H9 (cell line): Measurements from ENCODE around the gene SUPT20H. TPM values are rescaled to one million over a fixed set of nuclear protein-coding genes. Genes with fewer than 3 reads are reported as not detected.

Experiments used
- DNase-seq: peaks from one replicate; pipeline ENCODE4 v3.0.0-alpha.2; 2017
- H2AFZ ChIP-seq: one replicate; pipeline ENCODE4 v1.6.1; 2013; ENCODE audit warnings: mild to moderate bottlenecking, low read length, control low read depth, moderate library complexity
- H2AK5ac ChIP-seq: 2 replicates; pipeline ENCODE4 v1.6.1; 2013; ENCODE audit warnings: low read length, control low read depth, mixed read lengths; ENCODE audit not compliant: insufficient read length
- H2BK120ac ChIP-seq: one replicate; pipeline ENCODE4 v1.6.1; 2013; ENCODE audit warnings: low read depth, mild to moderate bottlenecking, low read length, control low read depth, inconsistent platforms; ENCODE audit not compliant: poor library complexity, severe bottlenecking
- H2BK12ac ChIP-seq: 2 replicates; pipeline ENCODE4 v1.6.1; 2013; ENCODE audit warnings: low read length, control low read depth, mixed read lengths, low read depth; ENCODE audit not compliant: insufficient read length
- H2BK15ac ChIP-seq: 2 replicates; pipeline ENCODE4 v1.6.1; 2013; ENCODE audit warnings: low read depth, low read length, control low read depth
- H2BK20ac ChIP-seq: one replicate; pipeline ENCODE4 v1.6.1; 2013; ENCODE audit warnings: low read depth, mild to moderate bottlenecking, low read length, control low read depth, inconsistent platforms; ENCODE audit not compliant: poor library complexity, severe bottlenecking
- H2BK5ac ChIP-seq: 2 replicates; pipeline ENCODE4 v1.6.1; 2013; ENCODE audit warnings: low read length, control low read depth, mixed read lengths; ENCODE audit not compliant: insufficient read length
- H3K14ac ChIP-seq: 2 replicates; pipeline ENCODE4 v1.6.1; 2013; ENCODE audit warnings: low read length, control low read depth; ENCODE audit not compliant: insufficient read depth
- H3K18ac ChIP-seq: 2 replicates; pipeline ENCODE4 v1.6.1; 2013; ENCODE audit warnings: low read depth, mild to moderate bottlenecking, mixed read lengths, low read length, control low read depth; ENCODE audit not compliant: insufficient read length
- H3K23ac ChIP-seq: 2 replicates; pipeline ENCODE4 v1.6.1; 2013; ENCODE audit warnings: low read length, control low read depth, mixed read lengths, low read depth; ENCODE audit not compliant: insufficient read length
- H3K23me2 ChIP-seq: 2 replicates; pipeline ENCODE4 v1.6.1; 2013; ENCODE audit warnings: low read depth, mild to moderate bottlenecking, mixed read lengths, low read length, control low read depth; ENCODE audit not compliant: insufficient read length, poor library complexity, severe bottlenecking
- H3K27ac ChIP-seq: 2 replicates; pipeline ENCODE4 v1.5.1; 2013; ENCODE audit warnings: low read length, control low read depth, mixed read lengths, low read depth; ENCODE audit not compliant: insufficient read length
- H3K27me3 ChIP-seq: 2 replicates; pipeline ENCODE4 v1.6.1; 2013; ENCODE audit warnings: low read length, control low read depth, inconsistent platforms; ENCODE audit not compliant: insufficient read depth
- H3K4ac ChIP-seq: 2 replicates; pipeline ENCODE4 v1.6.1; 2013; ENCODE audit warnings: low read depth, mild to moderate bottlenecking, control low read depth, inconsistent platforms, low read length, moderate library complexity
- H3K4me1 ChIP-seq: 2 replicates; pipeline ENCODE4 v1.6.1; 2013; ENCODE audit warnings: low read length, control low read depth, inconsistent platforms; ENCODE audit not compliant: insufficient read depth
- H3K4me2 ChIP-seq: 2 replicates; pipeline ENCODE4 v1.6.1; 2013; ENCODE audit warnings: low read length, control low read depth, mixed read lengths; ENCODE audit not compliant: insufficient read length, insufficient read depth
- H3K56ac ChIP-seq: 2 replicates; pipeline ENCODE4 v1.6.1; 2013; ENCODE audit warnings: low read depth, mild to moderate bottlenecking, mixed read lengths, low read length, control low read depth; ENCODE audit not compliant: insufficient read length
- H3K79me1 ChIP-seq: 2 replicates; pipeline ENCODE4 v1.6.1; 2013; ENCODE audit warnings: low read depth, mild to moderate bottlenecking, moderate library complexity, low read length, control low read depth, inconsistent platforms; ENCODE audit not compliant: insufficient read depth, poor library complexity, severe bottlenecking
- H3K79me2 ChIP-seq: 2 replicates; pipeline ENCODE4 v1.6.1; 2013; ENCODE audit warnings: low read length, control low read depth, inconsistent platforms; ENCODE audit not compliant: insufficient read depth
- H3K9ac ChIP-seq: 2 replicates; pipeline ENCODE4 v1.6.1; 2013; ENCODE audit warnings: low read length, control low read depth, mixed read lengths; ENCODE audit not compliant: insufficient read length; ENCODE audit errors: extremely low read depth
- H3K9me3 ChIP-seq: one replicate; pipeline ENCODE4 v1.6.1; 2013; ENCODE audit warnings: low read depth, low read length, inconsistent platforms; ENCODE audit not compliant: control insufficient read depth
- H3T11ph ChIP-seq: one replicate; pipeline ENCODE4 v1.6.1; 2013; ENCODE audit warnings: mild to moderate bottlenecking, low read length, control low read depth, inconsistent platforms
- H4K20me1 ChIP-seq: one replicate; pipeline ENCODE4 v1.6.1; 2013; ENCODE audit not compliant: control insufficient read depth, insufficient read length, insufficient read depth
- H4K5ac ChIP-seq: 2 replicates; pipeline ENCODE4 v1.6.1; 2013; ENCODE audit warnings: low read depth, mild to moderate bottlenecking, mixed read lengths, low read length, control low read depth; ENCODE audit not compliant: insufficient read length
- H4K8ac ChIP-seq: replicated peaks from 2 replicates; pipeline ENCODE4 v1.6.1; 2013; ENCODE audit warnings: low read length, control low read depth, mixed read lengths, low read depth; ENCODE audit not compliant: insufficient read length
- H4K91ac ChIP-seq: 2 replicates; pipeline ENCODE4 v1.6.1; 2013; ENCODE audit warnings: low read depth, mild to moderate bottlenecking, moderate library complexity, mixed read lengths, low read length, control low read depth; ENCODE audit not compliant: insufficient read length
- H3K27ac Mint-ChIP-seq, 3 experiments: 2 replicates in 2 of 3; 3 replicates in 1 of 3; pipeline ENCODE4 v1.8.0; 2020 to 2021; ENCODE audit warnings: mixed read lengths in 3 of 3, mild to moderate bottlenecking in 1 of 3, moderate library complexity in 1 of 3
- H3K27me3 Mint-ChIP-seq: 2 replicates; pipeline ENCODE4 v1.8.0; 2021; ENCODE audit warnings: low read depth, mild to moderate bottlenecking, moderate library complexity, mixed read lengths
- H3K36me3 Mint-ChIP-seq, 3 experiments: 2 replicates in 2 of 3; 3 replicates in 1 of 3; pipeline ENCODE4 v1.8.0; 2020 to 2021; ENCODE audit warnings: low read depth in 3 of 3, mixed read lengths in 3 of 3; ENCODE audit not compliant: insufficient read depth in 1 of 3
- H3K4me1 Mint-ChIP-seq, 2 experiments: 2 replicates each; pipeline ENCODE4 v1.8.0; 2020; ENCODE audit warnings: mixed read lengths in 2 of 2
- H3K4me3 Mint-ChIP-seq, 2 experiments: 2 replicates in 1 of 2; 3 replicates in 1 of 2; pipeline ENCODE4 v1.8.0; 2020 to 2021; ENCODE audit warnings: mild to moderate bottlenecking in 2 of 2, mixed read lengths in 2 of 2, moderate library complexity in 1 of 2
- H3K9me3 Mint-ChIP-seq, 2 experiments: 2 replicates in 1 of 2; 3 replicates in 1 of 2; pipeline ENCODE4 v1.8.0; 2020; ENCODE audit warnings: mild to moderate bottlenecking in 2 of 2, mixed read lengths in 2 of 2, moderate library complexity in 1 of 2
- WGBS: extraction: QIAGEN DNeasy Blood & Tissue Kit; methylation state at CpG from one replicate; pipeline ENCODE4 v1.1.7; 2013; ENCODE audit warnings: missing lambda C conversion rate, low lambda C conversion rate, mixed read lengths; ENCODE audit not compliant: insufficient read length; ENCODE audit errors: extremely low coverage; 5-methylcytosine and 5-hydroxymethylcytosine counted together
- total RNA-seq: library from RNA; stranded (reverse); gene quantifications from 2 replicates; pipeline ENCODE4 v1.2.1, GENCODE V29; 2021
- TF ChIP-seq, protein P1 (sequence below): fragments of 200-600 bp; sonication (generic); conservative IDR thresholded peaks from 3 replicates; pipeline ENCODE4 v1.8.0; 2021; ENCODE audit warnings: antibody characterized with exemption, mild to moderate bottlenecking

The SUPT20H gene
- total RNA-seq, 1 experiment from 2014 or later, result 59.5 TPM

DNA sequence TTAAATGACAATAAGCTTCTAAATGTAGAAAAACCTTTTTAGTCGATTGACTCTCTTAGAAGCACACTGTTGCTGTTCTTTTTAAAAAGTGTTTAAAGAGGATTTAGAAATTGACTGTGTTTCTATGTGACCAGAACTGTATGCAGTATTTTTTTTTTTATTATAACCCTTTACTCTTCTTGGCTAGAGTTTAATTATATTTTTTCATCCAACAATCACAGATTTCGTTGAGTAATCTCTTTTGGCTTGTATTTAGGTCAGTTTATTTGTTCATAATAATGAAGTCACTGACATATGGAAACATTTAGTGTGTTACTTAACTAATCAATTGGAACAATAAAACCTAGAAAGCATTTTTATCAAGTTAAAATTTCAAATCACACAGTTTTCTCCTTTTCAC is 26.1 kb upstream of the SUPT20H start:
- Mint-ChIP-seq H3K9me3 (no peaks in the 10 kb centered on the region), H3K4me1 (peaks cover 0 to 7% of the 10 kb centered on the region in 2 experiments; a peak in 1 of 4 replicates), H3K4me3 (no peak overlapping the region), H3K27ac (no peak overlapping the region), H3K27me3 (no peaks in the 10 kb centered on the region), H3K36me3 (no peaks in the 10 kb centered on the region)
- Histone ChIP-seq H2BK15ac (no peak overlapping the region), H2BK5ac (no peak overlapping the region), H3K79me1 (no peaks in the 10 kb centered on the region), H2AFZ (no peak overlapping the region), H3K23me2 (no peaks in the 10 kb centered on the region), H3T11ph (no peak overlapping the region), H3K4ac (no peak overlapping the region), H4K91ac (no peak overlapping the region), H2AK5ac (no peak overlapping the region), H3K79me2 (no peaks in the 10 kb centered on the region), H3K27me3 (no peaks in the 10 kb centered on the region), H3K9ac (no peak overlapping the region), H3K27ac (no peak overlapping the region), H3K14ac (no peak overlapping the region), H3K18ac (no peak overlapping the region), H3K4me2 (no peak overlapping the region), H3K4me1 (no peaks in the 10 kb centered on the region), H3K56ac (no peak overlapping the region), H3K9me3 (no peaks in the 10 kb centered on the region), H4K8ac (no peak overlapping the region), H2BK120ac (no peak overlapping the region), H2BK12ac (no peak overlapping the region), H4K5ac (no peak overlapping the region), H2BK20ac (no peak overlapping the region), H4K20me1 (no peaks in the 10 kb centered on the region), H3K23ac (no peak overlapping the region)
- WGBS, result no CpG with 5 or more reads among the region's 2 CpGs
- no peak for DNase-seq
- TF ChIP-seq, protein P1, sequence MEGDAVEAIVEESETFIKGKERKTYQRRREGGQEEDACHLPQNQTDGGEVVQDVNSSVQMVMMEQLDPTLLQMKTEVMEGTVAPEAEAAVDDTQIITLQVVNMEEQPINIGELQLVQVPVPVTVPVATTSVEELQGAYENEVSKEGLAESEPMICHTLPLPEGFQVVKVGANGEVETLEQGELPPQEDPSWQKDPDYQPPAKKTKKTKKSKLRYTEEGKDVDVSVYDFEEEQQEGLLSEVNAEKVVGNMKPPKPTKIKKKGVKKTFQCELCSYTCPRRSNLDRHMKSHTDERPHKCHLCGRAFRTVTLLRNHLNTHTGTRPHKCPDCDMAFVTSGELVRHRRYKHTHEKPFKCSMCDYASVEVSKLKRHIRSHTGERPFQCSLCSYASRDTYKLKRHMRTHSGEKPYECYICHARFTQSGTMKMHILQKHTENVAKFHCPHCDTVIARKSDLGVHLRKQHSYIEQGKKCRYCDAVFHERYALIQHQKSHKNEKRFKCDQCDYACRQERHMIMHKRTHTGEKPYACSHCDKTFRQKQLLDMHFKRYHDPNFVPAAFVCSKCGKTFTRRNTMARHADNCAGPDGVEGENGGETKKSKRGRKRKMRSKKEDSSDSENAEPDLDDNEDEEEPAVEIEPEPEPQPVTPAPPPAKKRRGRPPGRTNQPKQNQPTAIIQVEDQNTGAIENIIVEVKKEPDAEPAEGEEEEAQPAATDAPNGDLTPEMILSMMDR, result no peak
